ENCODE results near the gene NONO.
"Not testable (repeated sequence)": the region's sequence is repeated elsewhere in the genome, so short reads cannot be mapped to it uniquely, and the experiment has no call there.

Gene NONO, protein sequence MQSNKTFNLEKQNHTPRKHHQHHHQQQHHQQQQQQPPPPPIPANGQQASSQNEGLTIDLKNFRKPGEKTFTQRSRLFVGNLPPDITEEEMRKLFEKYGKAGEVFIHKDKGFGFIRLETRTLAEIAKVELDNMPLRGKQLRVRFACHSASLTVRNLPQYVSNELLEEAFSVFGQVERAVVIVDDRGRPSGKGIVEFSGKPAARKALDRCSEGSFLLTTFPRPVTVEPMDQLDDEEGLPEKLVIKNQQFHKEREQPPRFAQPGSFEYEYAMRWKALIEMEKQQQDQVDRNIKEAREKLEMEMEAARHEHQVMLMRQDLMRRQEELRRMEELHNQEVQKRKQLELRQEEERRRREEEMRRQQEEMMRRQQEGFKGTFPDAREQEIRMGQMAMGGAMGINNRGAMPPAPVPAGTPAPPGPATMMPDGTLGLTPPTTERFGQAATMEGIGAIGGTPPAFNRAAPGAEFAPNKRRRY

DNA sequence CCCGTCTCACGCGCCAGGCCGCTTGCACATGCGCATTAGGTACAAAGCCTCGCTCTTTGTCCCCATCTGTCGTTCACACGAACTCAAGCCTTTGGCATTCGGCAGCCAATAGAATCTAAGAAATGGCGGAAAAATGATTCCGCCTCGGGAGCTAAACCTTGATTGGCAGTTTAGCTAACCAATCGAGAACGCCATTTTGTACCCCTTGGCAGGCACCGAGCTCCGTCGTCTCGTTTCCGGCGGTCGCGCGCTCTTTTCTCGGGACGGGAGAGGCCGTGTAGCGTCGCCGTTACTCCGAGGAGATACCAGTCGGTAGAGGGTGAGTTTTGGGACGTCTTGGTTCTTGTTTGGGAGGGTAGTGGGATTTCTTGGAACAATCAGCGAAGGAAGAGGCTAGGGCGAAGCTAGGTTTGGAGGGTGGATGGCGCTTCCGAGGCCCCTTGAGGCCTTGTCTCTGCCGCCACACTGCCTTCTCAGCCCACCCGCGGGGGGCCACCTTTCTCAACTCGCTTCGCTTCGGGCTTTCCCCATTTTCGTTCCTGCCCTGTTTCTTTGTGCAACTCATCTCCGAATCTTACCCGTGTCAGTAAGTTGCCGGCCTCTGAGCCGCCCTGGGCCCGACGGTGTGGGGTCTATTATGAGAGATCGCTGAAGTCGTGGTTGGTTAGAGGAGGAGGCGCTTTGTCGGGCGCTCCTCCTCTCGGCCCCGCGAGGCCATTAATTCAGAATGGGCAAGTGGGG, at the start of gene NONO:
NONO (plus strand) TSS at position 233 of the 741 bp plus-strand sequence. CDS start 7,003 bp downstream, outside the sequence.
- DNase-seq, result peak; percentile 95 to 99

DNA sequence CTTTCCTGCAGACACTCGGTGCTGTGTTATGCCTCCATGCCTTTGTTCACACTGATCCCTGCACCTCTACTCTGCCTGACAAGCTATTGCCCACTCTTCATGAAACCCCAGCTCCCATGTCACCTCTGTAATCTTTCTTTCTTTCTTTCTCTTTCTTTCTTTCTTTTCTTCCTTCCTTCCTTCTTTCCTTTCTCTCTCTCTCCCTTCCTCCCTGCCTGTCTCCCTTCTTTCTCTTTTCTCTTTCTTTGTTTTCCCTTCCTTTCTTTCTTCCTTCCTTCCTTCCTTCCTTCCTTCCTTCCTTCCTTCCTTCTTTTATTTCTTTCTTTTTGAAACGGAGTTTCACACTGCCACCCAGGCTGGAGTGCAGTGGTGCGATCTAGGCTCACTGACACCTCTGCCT, 48.0 kb upstream of the NONO start:
- no peak for DNase-seq

DNA sequence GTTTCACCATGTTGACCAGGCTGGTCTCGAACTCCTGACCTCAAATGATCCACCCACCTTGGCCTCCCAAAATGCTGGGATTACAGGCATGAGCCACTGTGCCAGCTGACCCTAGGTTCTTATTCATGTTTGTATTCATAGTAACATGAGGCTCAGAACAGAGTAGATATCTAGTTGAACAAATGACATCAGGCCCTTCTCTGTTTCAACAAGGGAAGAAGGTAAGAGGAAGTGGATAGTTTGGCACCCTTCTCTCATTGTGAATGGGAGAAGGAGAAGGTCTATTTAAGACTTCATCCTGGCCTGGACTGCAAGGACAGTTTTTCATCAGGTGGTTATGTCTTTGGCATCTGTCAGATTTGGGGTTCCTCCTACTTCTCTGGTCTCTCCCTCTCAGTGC, 46.6 kb upstream of the NONO start:
- DNase-seq, result no peak

DNA sequence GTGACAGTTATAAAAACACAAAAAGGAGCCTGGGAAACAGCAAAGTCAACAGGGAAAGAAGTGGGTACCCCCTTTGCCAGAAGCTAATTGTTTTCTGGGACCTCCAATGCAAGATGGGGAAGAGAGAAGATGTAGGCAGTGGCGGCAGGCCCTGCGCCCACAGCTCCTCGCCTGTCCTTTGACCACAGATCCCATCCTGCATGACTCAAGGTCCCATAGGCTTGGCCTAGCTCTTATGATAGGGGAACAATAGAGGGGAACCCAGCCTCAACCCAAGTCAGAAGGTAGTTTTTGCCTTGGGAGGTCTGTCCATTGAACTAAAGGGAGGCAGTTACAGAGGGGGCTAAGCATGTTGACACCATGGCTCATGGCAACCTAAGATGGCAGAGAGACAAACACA, 43.7 kb upstream of the NONO start:
- no peak for DNase-seq

GRCh38 chrX:71241301-71241700, 42.1 kb upstream of the NONO start:
- DNase-seq, result no peak

DNA sequence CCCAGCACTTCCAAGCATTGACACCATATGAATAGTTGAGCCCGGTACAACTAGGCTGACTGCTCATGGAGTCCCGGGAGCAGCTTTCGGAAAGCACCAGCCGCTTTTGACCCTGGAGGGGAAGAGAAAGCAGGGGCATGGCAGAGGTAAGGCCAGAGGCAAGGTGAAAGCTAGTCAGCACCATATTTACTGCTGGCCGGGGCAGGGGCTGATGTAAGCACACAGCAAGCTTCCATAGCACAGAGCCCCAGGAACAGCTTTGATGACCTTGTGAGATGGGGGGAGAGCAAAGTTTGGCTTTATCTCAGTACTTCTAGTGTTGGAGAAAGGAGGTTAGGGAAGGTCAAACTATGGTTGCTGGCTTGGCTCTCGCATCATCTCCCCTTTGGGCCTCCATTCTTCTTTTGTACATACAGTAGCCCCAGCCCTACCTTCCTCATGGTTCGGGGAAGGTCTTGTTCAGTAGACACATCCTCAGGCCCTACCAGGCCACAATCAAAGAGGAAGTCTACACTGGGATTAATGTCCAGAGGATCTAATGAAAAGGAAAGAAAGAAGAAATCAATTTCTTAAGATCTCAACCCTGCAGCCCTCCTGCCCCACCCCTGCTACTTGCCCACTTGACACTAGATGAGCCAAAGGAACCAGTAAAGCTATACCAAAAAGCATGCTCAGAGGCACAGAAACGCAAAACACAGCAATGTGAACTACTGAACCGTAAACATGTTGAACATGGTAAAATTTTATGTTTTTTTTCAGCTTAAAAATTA, 38.9 kb upstream of the NONO start:
- DNase-seq, result no peak

DNA sequence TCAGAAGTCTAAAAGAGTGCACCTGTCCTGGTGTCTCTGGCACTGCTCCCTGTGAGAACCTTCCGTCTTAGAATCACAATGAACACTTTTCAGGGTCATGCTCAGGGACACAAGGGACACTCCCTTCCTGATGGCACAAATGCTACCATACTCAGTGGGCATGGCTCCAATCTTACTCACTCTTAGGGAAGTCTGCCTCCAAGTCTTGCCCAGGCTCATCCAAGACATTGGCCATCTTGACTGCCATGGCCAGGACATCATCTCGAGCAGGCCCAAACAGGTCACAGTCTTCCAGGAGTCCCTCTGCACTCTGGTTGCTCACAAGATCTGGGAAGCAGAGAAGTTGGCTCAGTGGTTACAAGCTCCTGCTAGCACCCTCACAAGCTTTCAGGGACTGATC, 38.3 kb upstream of the NONO start:
- no peak for DNase-seq

DNA sequence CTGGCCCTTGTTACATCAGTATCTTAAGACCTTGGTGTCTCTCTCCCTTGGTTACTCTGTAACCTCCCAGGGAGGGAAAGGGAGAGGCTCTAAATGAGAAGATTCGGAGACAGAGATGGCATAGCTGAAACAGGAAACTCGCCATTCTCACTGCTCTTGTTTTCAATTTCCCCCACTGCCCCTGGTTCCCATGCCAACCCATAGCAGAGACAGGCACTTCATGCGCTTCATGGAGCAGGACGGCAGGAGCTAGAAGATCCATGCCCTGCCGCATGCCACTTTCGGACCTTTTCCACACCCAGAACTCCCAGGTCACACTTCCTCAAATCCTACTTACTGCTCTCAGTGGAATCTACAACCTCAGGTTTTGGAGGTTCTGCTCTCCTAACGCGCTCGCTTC, 32.6 kb upstream of the NONO start:
- no peak for DNase-seq

DNA sequence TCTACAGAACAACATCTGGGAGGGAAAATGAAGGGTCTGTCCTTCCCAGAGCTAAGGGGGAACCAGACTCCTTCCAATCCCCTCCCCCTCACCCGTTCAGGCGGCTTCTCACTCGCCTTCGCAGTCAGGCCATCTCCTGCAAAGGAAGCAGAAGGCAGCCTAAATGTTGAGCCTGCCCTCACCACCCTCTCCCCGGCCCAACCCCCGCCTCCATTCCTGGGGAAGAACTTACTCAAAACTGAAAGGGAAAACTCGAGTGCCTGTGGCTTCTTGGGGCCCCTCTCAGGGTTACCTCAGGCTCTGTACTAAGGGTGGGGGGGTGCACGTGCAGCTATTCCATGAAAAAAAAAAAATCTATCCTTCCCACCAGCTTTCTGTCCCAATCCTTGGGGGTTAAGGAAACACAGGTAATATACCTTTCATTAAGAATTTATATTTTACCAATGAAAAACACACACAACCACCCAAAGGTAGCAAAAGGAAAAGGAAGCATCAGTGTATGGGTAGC, 31.9 kb upstream of the NONO start:
- no peak for DNase-seq

- no peak for DNase-seq
Observed at GRCh38 chrX:71252221-71252620, 31.2 kb upstream of the NONO start.

DNA sequence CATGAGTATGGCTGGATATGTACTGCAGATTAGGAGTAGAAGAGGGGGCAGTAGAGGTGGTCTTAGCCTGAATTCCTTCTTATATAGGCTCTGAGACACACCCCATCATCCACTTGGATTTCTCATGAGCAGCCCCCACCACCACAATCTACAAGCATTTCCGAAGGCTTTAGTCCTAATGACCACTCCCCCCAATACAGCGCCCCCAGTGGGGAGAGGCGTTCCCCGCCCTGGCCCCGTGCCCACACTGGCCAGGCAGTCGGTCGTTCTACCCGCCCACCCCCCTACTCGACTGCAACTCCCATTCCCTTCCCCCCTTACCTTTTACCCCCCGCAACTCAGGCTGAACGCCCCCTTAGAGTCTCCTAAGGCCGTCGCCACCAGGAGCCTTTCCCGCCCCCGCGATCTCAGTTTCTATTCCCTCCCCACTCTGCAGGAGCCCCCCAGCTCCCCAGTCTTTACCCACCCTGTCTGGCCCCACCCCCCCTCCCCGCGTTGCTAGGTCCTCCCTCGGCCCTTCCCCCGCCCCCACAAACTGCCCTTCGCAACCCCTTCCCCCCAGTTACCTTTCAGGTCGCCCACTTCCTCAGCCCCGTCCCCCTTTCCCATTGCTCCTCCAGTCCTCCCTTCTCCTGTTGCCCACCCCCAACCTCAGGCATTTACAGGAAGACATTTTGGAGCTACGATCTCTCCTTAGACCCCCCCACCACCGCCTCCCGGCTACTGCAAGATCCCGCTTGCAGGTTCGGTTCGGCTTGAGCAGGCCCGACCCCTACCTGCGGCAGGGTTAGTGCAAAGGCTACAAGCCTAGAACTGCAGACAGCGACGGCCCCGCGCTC, 30.0 kb upstream of the NONO start:
- peak in 1 of 2 experiments; percentile 22 for DNase-seq

GRCh38 chrX:71254092-71254963, 29.1 kb upstream of the NONO start, which contains the start of gene ZMYM3:
Gene ZMYM3 (minus strand): TSS chrX:71254140. CDS start chrX:71253255, 885 bp downstream.
- peak; percentile 73 to 90 for DNase-seq

DNA sequence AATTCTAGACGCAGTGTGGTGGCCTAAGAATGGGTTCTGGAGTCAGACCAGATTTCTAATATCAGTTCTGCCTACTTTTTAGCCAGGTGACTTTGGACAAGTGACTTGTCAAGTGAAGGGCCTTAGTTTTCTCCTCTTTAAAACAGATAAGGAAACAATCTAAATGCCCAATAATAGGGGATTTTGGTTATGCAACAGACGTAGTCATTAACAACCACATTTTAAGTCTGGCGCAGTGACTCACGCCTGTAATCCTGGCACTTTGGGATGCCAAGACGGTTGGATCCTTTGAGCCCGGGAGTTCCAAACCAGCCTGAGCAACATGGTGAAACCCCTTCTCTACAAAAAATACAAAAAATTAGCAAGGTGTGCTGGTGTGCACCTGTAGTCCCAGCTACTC, 27.4 kb upstream of the NONO start:
- no peak for DNase-seq

DNA sequence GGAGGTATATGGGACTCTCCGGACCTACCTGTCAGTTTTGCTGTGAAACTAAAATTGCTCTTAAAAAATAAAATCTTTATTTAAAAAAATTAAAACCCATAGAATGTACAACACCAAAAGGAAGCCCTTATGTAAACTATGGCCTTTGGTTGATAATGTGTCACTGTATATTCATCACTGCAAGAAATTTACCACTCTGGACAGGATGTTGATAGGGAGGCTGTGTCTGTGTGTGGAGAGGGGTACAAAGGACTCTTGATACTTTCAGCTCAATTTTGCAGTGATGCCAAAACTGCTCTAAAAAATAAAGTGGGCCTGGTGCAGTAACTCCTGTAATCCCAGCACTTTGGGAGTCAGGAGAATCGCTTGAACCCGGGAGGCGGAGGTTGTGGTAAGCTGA, 26.6 kb upstream of the NONO start:
- no peak for DNase-seq

GRCh38 chrX:71268624-71269023, 14.8 kb upstream of the NONO start:
- DNase-seq, result not testable (repeated sequence)

GRCh38 chrX:71269801-71270395, 13.5 kb upstream of the NONO start:
- DNase-seq, result no peak

- not testable (repeated sequence) for DNase-seq
Observed at GRCh38 chrX:71272313-71272712, 11.1 kb upstream of the NONO start.

DNA sequence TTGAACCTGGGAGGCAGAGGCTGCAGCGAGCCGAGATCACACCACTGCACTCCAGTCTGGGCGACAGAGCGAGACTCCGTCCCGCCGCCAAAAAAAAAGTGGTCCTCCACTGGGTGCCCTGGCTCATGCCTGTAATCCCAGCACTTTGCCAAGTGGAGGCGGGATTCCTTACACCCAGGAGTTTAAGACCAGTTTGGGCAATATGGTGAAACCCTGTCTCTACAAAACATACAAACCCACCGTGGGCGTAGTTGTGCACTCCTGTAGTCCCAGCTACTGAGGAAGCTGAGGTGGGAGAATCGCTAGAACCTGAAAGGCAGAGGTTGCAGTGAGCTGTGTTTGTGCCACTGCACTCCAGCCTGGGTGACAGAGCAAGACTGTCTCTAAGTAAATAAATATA, 2.1 kb upstream of the NONO start:
- DNase-seq, result not testable (repeated sequence)

DNA sequence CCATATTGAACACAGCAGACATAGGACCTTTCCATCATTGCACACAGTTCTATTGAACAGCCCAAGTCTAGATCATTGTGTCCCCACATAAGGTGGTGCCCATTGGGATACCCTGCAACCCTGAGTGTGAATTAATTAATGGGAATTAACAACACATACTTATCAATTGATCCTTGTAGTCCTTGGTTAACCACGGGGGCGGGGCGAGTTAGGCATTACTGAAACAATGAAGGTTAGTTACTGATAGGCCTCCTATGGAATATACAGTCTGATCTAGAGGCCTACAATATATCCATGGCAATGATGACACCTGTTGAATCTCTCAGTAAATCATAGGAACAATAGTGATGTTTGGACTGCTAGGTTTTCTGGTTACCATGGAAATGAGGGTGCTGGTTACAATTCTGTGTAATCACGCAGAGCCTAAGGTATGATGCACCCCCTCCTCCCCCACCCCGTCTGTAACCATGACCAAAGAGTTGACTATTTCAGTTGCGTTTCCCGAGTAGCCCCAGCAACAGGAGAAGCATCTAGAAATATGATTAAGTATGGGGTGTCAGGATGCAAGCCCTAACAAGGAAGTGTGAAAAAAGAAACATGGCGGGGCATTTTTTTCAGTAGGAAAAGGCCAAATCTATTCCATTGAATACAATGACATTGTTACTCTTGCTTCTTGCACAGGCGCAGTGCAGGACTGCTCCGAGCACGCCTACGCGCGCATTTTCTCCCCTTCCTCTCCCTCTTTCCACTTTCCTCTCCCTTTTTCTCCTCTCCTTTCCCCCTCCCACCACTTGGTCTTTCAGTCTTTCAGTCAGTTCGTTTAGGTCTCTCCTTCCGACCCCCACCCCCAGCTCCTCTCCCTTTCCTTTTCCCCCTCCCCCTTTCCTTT, 677 bp upstream of the NONO start:
- DNase-seq, result no peak

DNA sequence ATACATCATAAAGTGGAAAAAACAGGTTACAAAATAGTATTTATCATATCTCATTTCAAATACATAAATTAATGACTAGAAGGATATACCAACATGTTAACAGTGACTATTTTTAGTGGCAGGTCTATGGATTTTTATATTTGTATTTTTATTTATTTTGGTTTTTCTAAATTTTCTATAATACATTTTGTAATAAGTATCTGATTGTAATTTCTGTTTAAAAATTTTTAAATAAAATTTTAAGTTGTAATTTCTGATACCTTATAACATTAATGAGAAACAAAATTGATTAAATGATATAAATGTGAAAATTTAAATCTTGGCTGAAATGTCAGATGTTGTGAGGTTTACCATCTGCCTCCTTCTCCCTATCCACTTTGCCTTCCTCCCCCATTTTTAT, 2.5 kb downstream of the NONO start:
- DNase-seq, result no peak
